ENCODE measurements around the gene ADORA1. TPM values are rescaled to one million over a fixed set of nuclear protein-coding genes. Genes with fewer than 3 reads are reported as not detected.

Gene ADORA1
- polyA plus RNA-seq, 1 of the 3 experiments (the other 2 are of a cell fraction) = 4.8 TPM

- H3K4me2 ChIP-seq = no peak overlapping the region
- no peaks in the 10 kb centered on the region for H4K20me1 ChIP-seq (ENCODE audit: insufficient read depth)
- no peak overlapping the region for H3K27ac ChIP-seq (ENCODE audit: low read depth in 2 of 2, low read length in 1 of 2)
- H3K79me2 ChIP-seq (ENCODE audit: insufficient read depth) = no peaks in the 10 kb centered on the region
- no peaks in the 10 kb centered on the region for H3K9me2 ChIP-seq
- POLR2A ChIA-PET = interaction anchor here (0.9 kb wide), 1 partner anchor 54 kb away, joined by 4 read pairs; no protein-coding TSS in a partner anchor
- peaks cover 11 to 34% of the 10 kb centered on the region in 2 experiments; a peak in 2 of 4 replicates for H3K4me1 ChIP-seq (ENCODE audit: control insufficient read depth in 1 of 2, insufficient read depth in 2 of 2, low read depth in 1 of 2, low read length in 1 of 2)
- CTCF ChIA-PET = interaction anchor here (1.0 to 3.6 kb wide), 8 partner anchors 10 to 87 kb away, joined by 3 to 11 read pairs (median 4); no protein-coding TSS in a partner anchor
- no peak overlapping the region for H2AFZ ChIP-seq (ENCODE audit: low read depth)
- no peaks in the 10 kb centered on the region for H3K27me3 ChIP-seq (ENCODE audit: insufficient read depth)
- no peak for DNase-seq
- no peaks in the 10 kb centered on the region for H3F3A ChIP-seq (replicated peaks; ENCODE audit: insufficient read depth)
- no peaks in the 10 kb centered on the region for H3K9me3 ChIP-seq
- H3K36me3 ChIP-seq (replicated peaks in 1 of 2; ENCODE audit: control insufficient read depth in 1 of 2, insufficient read depth in 2 of 2, low read length in 1 of 2) = no peaks in the 10 kb centered on the region
- 86% methylated on average over 7 of the region's 7 CpGs for WGBS (ENCODE audit: low lambda C conversion rate)
- TF ChIP-seq GABPA (IDR thresholded peaks at IDR 0.05; ENCODE audit: low read depth) = no peak
- TF ChIP-seq MEF2A (IDR thresholded peaks at IDR 0.05; ENCODE audit: borderline replicate concordance, low read depth) = no peak
- no peak for TF ChIP-seq RXRA (IDR thresholded peaks at IDR 0.05; ENCODE audit: borderline replicate concordance, low read depth)
- no peak for TF ChIP-seq GATA2 (CRISPR knock-in tag; IDR thresholded peaks at IDR 0.05)
- no peak for TF ChIP-seq RAD21 (IDR thresholded peaks at IDR 0.05; ENCODE audit: low read length)
- no peak for TF ChIP-seq NFIC (IDR thresholded peaks at IDR 0.05; ENCODE audit: borderline replicate concordance)
- no peak for TF ChIP-seq JUND (IDR thresholded peaks at IDR 0.05)
- no peak for TF ChIP-seq FOSL2 (IDR thresholded peaks at IDR 0.05; ENCODE audit: borderline replicate concordance, low read depth)
- TF ChIP-seq CHD2 (IDR thresholded peaks at IDR 0.05; ENCODE audit: low read length, partially characterized antibody) = no peak
- TF ChIP-seq CTCF (IDR thresholded peaks at IDR 0.05) = no peak
- no peak for TF ChIP-seq USF2 (IDR thresholded peaks at IDR 0.05; ENCODE audit: borderline replicate concordance, low read depth, low read length)
- TF ChIP-seq YY1 (IDR thresholded peaks at IDR 0.05; ENCODE audit: low read depth) = no peak
- no peak for TF ChIP-seq POLR2AphosphoS5 (IDR thresholded peaks at IDR 0.05; ENCODE audit: low read depth, low read length)
- no peak overlapping the region for H3K9ac ChIP-seq
- no peak overlapping the region for H3K4me3 ChIP-seq (ENCODE audit: low read depth in 2 of 2, low read length in 1 of 2)
Observed at GRCh38 chr1:203182387-203182953, 54.9 kb downstream of the ADORA1 start.

- no peak overlapping the region for H3K27ac ChIP-seq (ENCODE audit: low read depth in 2 of 2, low read length in 1 of 2)
- no peak overlapping the region for H3K4me3 ChIP-seq (ENCODE audit: low read depth in 2 of 2, low read length in 1 of 2)
- no peak overlapping the region for H3K4me2 ChIP-seq
- WGBS (ENCODE audit: low lambda C conversion rate) = 86% methylated on average over 1 of the region's 2 CpGs
- DNase-seq = no peak
- no peaks in the 10 kb centered on the region for H3K27me3 ChIP-seq (ENCODE audit: insufficient read depth)
- H2AFZ ChIP-seq (ENCODE audit: low read depth) = no peak overlapping the region
- POLR2A ChIA-PET = no interaction called here
- H3K9ac ChIP-seq = no peak overlapping the region
- H3K9me3 ChIP-seq = no peaks in the 10 kb centered on the region
- CTCF ChIA-PET = interaction anchor here (1.5 to 3.6 kb wide), 3 partner anchors 12 to 66 kb away, joined by 3 to 11 read pairs (median 11); no protein-coding TSS in a partner anchor
- no peaks in the 10 kb centered on the region for H3K79me2 ChIP-seq (ENCODE audit: insufficient read depth)
- H4K20me1 ChIP-seq (ENCODE audit: insufficient read depth) = no peaks in the 10 kb centered on the region
- peaks cover 0 to 26% of the 10 kb centered on the region in 2 experiments; a peak in 1 of 4 replicates for H3K4me1 ChIP-seq (ENCODE audit: control insufficient read depth in 1 of 2, insufficient read depth in 2 of 2, low read depth in 1 of 2, low read length in 1 of 2)
- H3K9me2 ChIP-seq = no peaks in the 10 kb centered on the region
- H3F3A ChIP-seq (replicated peaks; ENCODE audit: insufficient read depth) = no peaks in the 10 kb centered on the region
- H3K36me3 ChIP-seq (replicated peaks in 1 of 2; ENCODE audit: control insufficient read depth in 1 of 2, insufficient read depth in 2 of 2, low read length in 1 of 2) = no peaks in the 10 kb centered on the region
- TF ChIP-seq EZH2phosphoT487 (IDR thresholded peaks at IDR 0.05; ENCODE audit: borderline replicate concordance, low read depth) = no peak
- TF ChIP-seq RXRA (IDR thresholded peaks at IDR 0.05; ENCODE audit: borderline replicate concordance, low read depth) = no peak
- TF ChIP-seq TAF1 (IDR thresholded peaks at IDR 0.05; ENCODE audit: borderline replicate concordance, low read depth, low read length) = no peak
- no peak for TF ChIP-seq GABPA (IDR thresholded peaks at IDR 0.05; ENCODE audit: low read depth)
- no peak for TF ChIP-seq JUND (IDR thresholded peaks at IDR 0.05)
- TF ChIP-seq REST (IDR thresholded peaks at IDR 0.05; ENCODE audit: low read depth, low read length) = no peak
- TF ChIP-seq FOSL2 (IDR thresholded peaks at IDR 0.05; ENCODE audit: borderline replicate concordance, low read depth) = no peak
- TF ChIP-seq TCF12 (IDR thresholded peaks at IDR 0.05) = no peak
- no peak for TF ChIP-seq GATA2 (CRISPR knock-in tag; IDR thresholded peaks at IDR 0.05)
- no peak for TF ChIP-seq PBX3 (IDR thresholded peaks at IDR 0.05)
- no peak for TF ChIP-seq ELF1 (IDR thresholded peaks at IDR 0.05)
- TF ChIP-seq MXI1 (IDR thresholded peaks at IDR 0.05; ENCODE audit: low read depth, low read length) = no peak
- no peak for TF ChIP-seq NFIC (IDR thresholded peaks at IDR 0.05; ENCODE audit: borderline replicate concordance)
- no peak for TF ChIP-seq POLR2AphosphoS5 (IDR thresholded peaks at IDR 0.05; ENCODE audit: low read depth, low read length)
Observed at GRCh38 chr1:203183828-203184227, 56.3 kb downstream of the ADORA1 start.

Data from SK-N-SH (cell line).